CD4-positive, alpha-beta T cell treated with Interleukin-17A for 1 hour (primary cell): Measurements from ENCODE around the gene CD33.

Source experiments
- DNase-seq: peaks from one replicate; pipeline ENCODE4 v3.0.0-alpha.2; 2020

Gene CD33

GRCh38 chr19:51259348-51260245, 34.7 kb downstream of the CD33 start:
- peak; percentile 39 for DNase-seq

GRCh38 chr19:51263808-51264207, 38.9 kb downstream of the CD33 start:
- no peak for DNase-seq

GRCh38 chr19:51271067-51271466, 46.2 kb downstream of the CD33 start:
- no peak for DNase-seq

GRCh38 chr19:51272183-51272810, 47.4 kb downstream of the CD33 start:
- DNase-seq: peak; percentile 4

GRCh38 chr19:51274049-51274770, 49.3 kb downstream of the CD33 start:
- no peak for DNase-seq

- DNase-seq: no peak
Measured at GRCh38 chr19:51277112-51277511, 52.2 kb downstream of the CD33 start.

- no peak for DNase-seq
Measured at GRCh38 chr19:51282335-51282734, 57.5 kb downstream of the CD33 start.

GRCh38 chr19:51285682-51286081, 60.8 kb downstream of the CD33 start:
- no peak for DNase-seq
